ENCODE data around the gene COASY. TPM values are rescaled to one million over a fixed set of nuclear protein-coding genes. Genes with fewer than 3 reads are reported as not detected.
A peak's percentile ranks its signal among the peaks of the same experiment; 100 is the strongest.

COASY gene
- total and polyA plus RNA-seq, 2 of the 4 experiments (the other 2 are of a cell fraction) = 10.6 to 44.0 TPM

GRCh38 chr17:42519546-42520491 is 42.1 kb upstream of the COASY start (continued):
- peak; percentile 87 for TF ChIP-seq USF2 (IDR thresholded peaks at IDR 0.05; ENCODE audit: low read depth, low read length)
- no peak for TF ChIP-seq CHD1 (IDR thresholded peaks at IDR 0.05; ENCODE audit: low read depth, low read length)
- TF ChIP-seq MAZ (IDR thresholded peaks at IDR 0.05; ENCODE audit: borderline replicate concordance, low read depth, low read length) = peak; percentile 100

Measured in IMR-90 (cell line).